H9 (cell line): ENCODE measurements around the gene SRM. TPM values are rescaled to one million over a fixed set of nuclear protein-coding genes. Genes with fewer than 3 reads are reported as not detected.

ENCODE experiments used
- DNase-seq: peaks from one replicate; pipeline ENCODE4 v3.0.0-alpha.2; 2017
- H2AFZ ChIP-seq: one replicate; pipeline ENCODE4 v1.6.1; 2013; ENCODE audit warnings: mild to moderate bottlenecking, low read length, control low read depth, moderate library complexity
- H2AK5ac ChIP-seq: 2 replicates; pipeline ENCODE4 v1.6.1; 2013; ENCODE audit warnings: low read length, control low read depth, mixed read lengths; ENCODE audit not compliant: insufficient read length
- H2BK120ac ChIP-seq: one replicate; pipeline ENCODE4 v1.6.1; 2013; ENCODE audit warnings: low read depth, mild to moderate bottlenecking, low read length, control low read depth, inconsistent platforms; ENCODE audit not compliant: poor library complexity, severe bottlenecking
- H2BK12ac ChIP-seq: 2 replicates; pipeline ENCODE4 v1.6.1; 2013; ENCODE audit warnings: low read length, control low read depth, mixed read lengths, low read depth; ENCODE audit not compliant: insufficient read length
- H2BK15ac ChIP-seq: 2 replicates; pipeline ENCODE4 v1.6.1; 2013; ENCODE audit warnings: low read depth, low read length, control low read depth
- H2BK20ac ChIP-seq: one replicate; pipeline ENCODE4 v1.6.1; 2013; ENCODE audit warnings: low read depth, mild to moderate bottlenecking, low read length, control low read depth, inconsistent platforms; ENCODE audit not compliant: poor library complexity, severe bottlenecking
- H2BK5ac ChIP-seq: 2 replicates; pipeline ENCODE4 v1.6.1; 2013; ENCODE audit warnings: low read length, control low read depth, mixed read lengths; ENCODE audit not compliant: insufficient read length
- H3K14ac ChIP-seq: 2 replicates; pipeline ENCODE4 v1.6.1; 2013; ENCODE audit warnings: low read length, control low read depth; ENCODE audit not compliant: insufficient read depth
- H3K18ac ChIP-seq: 2 replicates; pipeline ENCODE4 v1.6.1; 2013; ENCODE audit warnings: low read depth, mild to moderate bottlenecking, mixed read lengths, low read length, control low read depth; ENCODE audit not compliant: insufficient read length
- H3K23ac ChIP-seq: 2 replicates; pipeline ENCODE4 v1.6.1; 2013; ENCODE audit warnings: low read length, control low read depth, mixed read lengths, low read depth; ENCODE audit not compliant: insufficient read length
- H3K23me2 ChIP-seq: 2 replicates; pipeline ENCODE4 v1.6.1; 2013; ENCODE audit warnings: low read depth, mild to moderate bottlenecking, mixed read lengths, low read length, control low read depth; ENCODE audit not compliant: insufficient read length, poor library complexity, severe bottlenecking
- H3K27ac ChIP-seq: 2 replicates; pipeline ENCODE4 v1.5.1; 2013; ENCODE audit warnings: low read length, control low read depth, mixed read lengths, low read depth; ENCODE audit not compliant: insufficient read length
- H3K27me3 ChIP-seq: 2 replicates; pipeline ENCODE4 v1.6.1; 2013; ENCODE audit warnings: low read length, control low read depth, inconsistent platforms; ENCODE audit not compliant: insufficient read depth
- H3K4ac ChIP-seq: 2 replicates; pipeline ENCODE4 v1.6.1; 2013; ENCODE audit warnings: low read depth, mild to moderate bottlenecking, control low read depth, inconsistent platforms, low read length, moderate library complexity
- H3K4me1 ChIP-seq: 2 replicates; pipeline ENCODE4 v1.6.1; 2013; ENCODE audit warnings: low read length, control low read depth, inconsistent platforms; ENCODE audit not compliant: insufficient read depth
- H3K4me2 ChIP-seq: 2 replicates; pipeline ENCODE4 v1.6.1; 2013; ENCODE audit warnings: low read length, control low read depth, mixed read lengths; ENCODE audit not compliant: insufficient read length, insufficient read depth
- H3K56ac ChIP-seq: 2 replicates; pipeline ENCODE4 v1.6.1; 2013; ENCODE audit warnings: low read depth, mild to moderate bottlenecking, mixed read lengths, low read length, control low read depth; ENCODE audit not compliant: insufficient read length
- H3K79me1 ChIP-seq: 2 replicates; pipeline ENCODE4 v1.6.1; 2013; ENCODE audit warnings: low read depth, mild to moderate bottlenecking, moderate library complexity, low read length, control low read depth, inconsistent platforms; ENCODE audit not compliant: insufficient read depth, poor library complexity, severe bottlenecking
- H3K79me2 ChIP-seq: 2 replicates; pipeline ENCODE4 v1.6.1; 2013; ENCODE audit warnings: low read length, control low read depth, inconsistent platforms; ENCODE audit not compliant: insufficient read depth
- H3K9ac ChIP-seq: 2 replicates; pipeline ENCODE4 v1.6.1; 2013; ENCODE audit warnings: low read length, control low read depth, mixed read lengths; ENCODE audit not compliant: insufficient read length; ENCODE audit errors: extremely low read depth
- H3K9me3 ChIP-seq: one replicate; pipeline ENCODE4 v1.6.1; 2013; ENCODE audit warnings: low read depth, low read length, inconsistent platforms; ENCODE audit not compliant: control insufficient read depth
- H3T11ph ChIP-seq: one replicate; pipeline ENCODE4 v1.6.1; 2013; ENCODE audit warnings: mild to moderate bottlenecking, low read length, control low read depth, inconsistent platforms
- H4K20me1 ChIP-seq: one replicate; pipeline ENCODE4 v1.6.1; 2013; ENCODE audit not compliant: control insufficient read depth, insufficient read length, insufficient read depth
- H4K5ac ChIP-seq: 2 replicates; pipeline ENCODE4 v1.6.1; 2013; ENCODE audit warnings: low read depth, mild to moderate bottlenecking, mixed read lengths, low read length, control low read depth; ENCODE audit not compliant: insufficient read length
- H4K8ac ChIP-seq: replicated peaks from 2 replicates; pipeline ENCODE4 v1.6.1; 2013; ENCODE audit warnings: low read length, control low read depth, mixed read lengths, low read depth; ENCODE audit not compliant: insufficient read length
- H4K91ac ChIP-seq: 2 replicates; pipeline ENCODE4 v1.6.1; 2013; ENCODE audit warnings: low read depth, mild to moderate bottlenecking, moderate library complexity, mixed read lengths, low read length, control low read depth; ENCODE audit not compliant: insufficient read length
- H3K27ac Mint-ChIP-seq, 3 experiments: 2 replicates in 2 of 3; 3 replicates in 1 of 3; pipeline ENCODE4 v1.8.0; 2020 to 2021; ENCODE audit warnings: mixed read lengths in 3 of 3, mild to moderate bottlenecking in 1 of 3, moderate library complexity in 1 of 3
- H3K27me3 Mint-ChIP-seq: 2 replicates; pipeline ENCODE4 v1.8.0; 2021; ENCODE audit warnings: low read depth, mild to moderate bottlenecking, moderate library complexity, mixed read lengths
- H3K36me3 Mint-ChIP-seq, 3 experiments: 2 replicates in 2 of 3; 3 replicates in 1 of 3; pipeline ENCODE4 v1.8.0; 2020 to 2021; ENCODE audit warnings: low read depth in 3 of 3, mixed read lengths in 3 of 3; ENCODE audit not compliant: insufficient read depth in 1 of 3
- H3K4me1 Mint-ChIP-seq, 2 experiments: 2 replicates each; pipeline ENCODE4 v1.8.0; 2020; ENCODE audit warnings: mixed read lengths in 2 of 2
- H3K4me3 Mint-ChIP-seq, 2 experiments: 2 replicates in 1 of 2; 3 replicates in 1 of 2; pipeline ENCODE4 v1.8.0; 2020 to 2021; ENCODE audit warnings: mild to moderate bottlenecking in 2 of 2, mixed read lengths in 2 of 2, moderate library complexity in 1 of 2
- H3K9me3 Mint-ChIP-seq, 2 experiments: 2 replicates in 1 of 2; 3 replicates in 1 of 2; pipeline ENCODE4 v1.8.0; 2020; ENCODE audit warnings: mild to moderate bottlenecking in 2 of 2, mixed read lengths in 2 of 2, moderate library complexity in 1 of 2
- CTCF ChIP-seq: fragments of 200-600 bp; sonication (generic); conservative IDR thresholded peaks from 3 replicates; pipeline ENCODE4 v1.8.0; 2021; ENCODE audit warnings: antibody characterized with exemption, mild to moderate bottlenecking
- WGBS: extraction: QIAGEN DNeasy Blood & Tissue Kit; methylation state at CpG from one replicate; pipeline ENCODE4 v1.1.7; 2013; ENCODE audit warnings: missing lambda C conversion rate, low lambda C conversion rate, mixed read lengths; ENCODE audit not compliant: insufficient read length; ENCODE audit errors: extremely low coverage; 5-methylcytosine and 5-hydroxymethylcytosine counted together
- total RNA-seq: library from RNA; stranded (reverse); gene quantifications from 2 replicates; pipeline ENCODE4 v1.2.1, GENCODE V29; 2021

SRM gene
- total RNA-seq, 1 experiment from 2014 or later = 196 TPM

- Histone ChIP-seq H2BK15ac (no peak overlapping the region), H3K79me1 (no peaks in the 10 kb centered on the region)
- H3K4me1 Mint-ChIP-seq = peaks cover 10 to 16% of the 10 kb centered on the region in 2 experiments
Observed at GRCh38 chr1:11062965-11063401, 3.2 kb upstream of the SRM start.

More at GRCh38 chr1:11062965-11063401, 3.2 kb upstream of the SRM start:
- Histone ChIP-seq H3K79me2 (peaks cover 2% of the 10 kb centered on the region; the same call in 1 of the 2 replicates), H3K4ac (no peak overlapping the region), H3K27ac (no peak overlapping the region), H3K18ac (no peak overlapping the region), H3K9me3 (no peaks in the 10 kb centered on the region), H3K27me3 (no peaks in the 10 kb centered on the region), H4K8ac (peak overlapping the region; percentile 32), H2BK120ac (no peak overlapping the region), H2BK12ac (no peak overlapping the region), H2BK5ac (no peak overlapping the region), H4K91ac (no peak overlapping the region), H4K20me1 (no peaks in the 10 kb centered on the region), H3K56ac (no peak overlapping the region), H3K4me2 (no peak overlapping the region), H2AFZ (no peak overlapping the region), H2AK5ac (no peak overlapping the region), H3T11ph (no peak overlapping the region), H2BK20ac (no peak overlapping the region), H4K5ac (no peak overlapping the region), H3K4me1 (no peaks in the 10 kb centered on the region), H3K23ac (no peak overlapping the region), H3K14ac (no peak overlapping the region), H3K9ac (no peak overlapping the region), H3K23me2 (peaks cover 7% of the 10 kb centered on the region)
- no peak for TF ChIP-seq CTCF
- Mint-ChIP-seq H3K27ac (peak overlapping the region in 2 of 3 experiments; percentile 12 to 52; a peak in 2 of 7 replicates), H3K9me3 (no peaks in the 10 kb centered on the region), H3K27me3 (no peaks in the 10 kb centered on the region), H3K36me3 (peaks cover 32 to 66% (median 36%) of the 10 kb centered on the region in 3 experiments), H3K4me3 (no peak overlapping the region)
- WGBS = no CpG with 5 or more reads among the region's 3 CpGs
- no peak for DNase-seq
